SK-N-SH (cell line): ENCODE measurements around the gene ZKSCAN5. TPM values are rescaled to one million over a fixed set of nuclear protein-coding genes. Genes with fewer than 3 reads are reported as not detected.
"Not testable (repeated sequence)": the region's sequence is repeated elsewhere in the genome, so short reads cannot be mapped to it uniquely, and the experiment has no call there.

Experiments
- CTCF ChIA-PET: fragments of 300-600, 350-600 bp; formaldehyde crosslinking; extraction: SDS; loops from one replicate; lab custom pipeline; 2021; lab: Yijun Ruan, JAX
- POLR2A ChIA-PET: fragments of 350-600 bp; sonication (Branson Sonifier 250); formaldehyde crosslinking; extraction: SDS; loops from one replicate; lab custom pipeline; 2020; ENCODE audit warnings: antibody characterized with exemption, inconsistent platforms; lab: Yijun Ruan, JAX
- DNase-seq: peaks from one replicate; pipeline ENCODE4 v3.0.0; 2012
- H2AFZ ChIP-seq: fragments of 200-600 bp; sonication (generic); 2 replicates; pipeline ENCODE4 v1.8.1; 2016; ENCODE audit warnings: antibody characterized with exemption, mild to moderate bottlenecking, low read depth
- H3F3A ChIP-seq: fragments of 200-600 bp; sonication (generic); replicated peaks from 2 replicates; pipeline ENCODE3; 2016; ENCODE audit warnings: antibody characterized with exemption, mild to moderate bottlenecking; ENCODE audit not compliant: insufficient read depth
- H3K27ac ChIP-seq, 2 experiments: fragments of 200-500 bp in 1 of 2; fragments of 200-600 bp in 1 of 2; sonication (Bioruptor generic) in 1 of 2; sonication (generic), shearing (Covaris generic) in 1 of 2; 2 replicates each; pipeline versions ENCODE4 v1.5.1 to v1.6.1; 2014 to 2016; ENCODE audit warnings: low read depth in 2 of 2, inconsistent platforms in 1 of 2, low read length in 1 of 2, mild to moderate bottlenecking in 1 of 2, mixed read lengths in 1 of 2
- H3K27me3 ChIP-seq: fragments of 200-600 bp; sonication (generic), shearing (Covaris generic); 2 replicates; pipeline ENCODE4 v1.6.1; 2016; ENCODE audit warnings: mixed run types; ENCODE audit not compliant: insufficient read depth
- H3K36me3 ChIP-seq, 2 experiments: fragments of 200-500 bp in 1 of 2; fragments of 200-600 bp in 1 of 2; sonication (Bioruptor generic) in 1 of 2; sonication (generic) in 1 of 2; replicated peaks in 1 of 2; 2 replicates each; pipeline versions ENCODE3 to v1.5.1; 2014 to 2016; ENCODE audit warnings: low read length in 1 of 2, mild to moderate bottlenecking in 1 of 2; ENCODE audit not compliant: insufficient read depth in 2 of 2, control insufficient read depth in 1 of 2
- H3K4me1 ChIP-seq, 2 experiments: fragments of 200-500 bp in 1 of 2; fragments of 200-600 bp in 1 of 2; sonication (Bioruptor generic) in 1 of 2; sonication (generic), shearing (Covaris generic) in 1 of 2; 2 replicates each; pipeline versions ENCODE4 v1.5.1 to v1.6.1; 2014 to 2016; ENCODE audit warnings: low read depth in 1 of 2, low read length in 1 of 2, mixed run types in 1 of 2; ENCODE audit not compliant: insufficient read depth in 2 of 2, control insufficient read depth in 1 of 2
- H3K4me2 ChIP-seq: fragments of 200-600 bp; sonication (generic), shearing (Covaris generic); 2 replicates; pipeline ENCODE4 v1.6.1; 2017; ENCODE audit warnings: mixed run types
- H3K4me3 ChIP-seq, 2 experiments: fragments of 200-500 bp in 1 of 2; fragments of 200-600 bp in 1 of 2; sonication (Bioruptor generic) in 1 of 2; sonication (generic), shearing (Covaris generic) in 1 of 2; 2 replicates each; pipeline versions ENCODE4 v1.5.1 to v1.8.1; 2014 to 2016; ENCODE audit warnings: low read depth in 2 of 2, inconsistent platforms in 1 of 2, low read length in 1 of 2, mild to moderate bottlenecking in 1 of 2, mixed read lengths in 1 of 2, moderate library complexity in 1 of 2
- H3K79me2 ChIP-seq: fragments of 200-600 bp; sonication (generic); 2 replicates; pipeline ENCODE4 v1.8.1; 2017; ENCODE audit warnings: mild to moderate bottlenecking; ENCODE audit not compliant: insufficient read depth
- H3K9ac ChIP-seq: fragments of 200-600 bp; sonication (generic); 2 replicates; pipeline ENCODE4 v1.6.1; 2017; ENCODE audit warnings: mixed run types
- H3K9me2 ChIP-seq: fragments of 200-600 bp; sonication (generic); 2 replicates; pipeline ENCODE4 v1.6.1; 2017; ENCODE audit warnings: mixed run types
- H3K9me3 ChIP-seq: fragments of 200-600 bp; sonication (generic); 2 replicates; pipeline ENCODE4 v1.6.1; 2017; ENCODE audit warnings: mixed run types, mild to moderate bottlenecking, moderate library complexity
- H4K20me1 ChIP-seq: fragments of 200-600 bp; sonication (generic); 2 replicates; pipeline ENCODE4 v1.6.1; 2017; ENCODE audit warnings: mild to moderate bottlenecking, mixed run types; ENCODE audit not compliant: insufficient read depth
- CHD2 ChIP-seq: fragments of 150-350 bp; IDR thresholded peaks from 2 replicates; pipeline ENCODE4 v1.6.1; 2018; ENCODE audit warnings: low read length; ENCODE audit not compliant: partially characterized antibody
- GATA2 ChIP-seq: sonication (generic); formaldehyde crosslinking; IDR thresholded peaks from 2 replicates; pipeline ENCODE4 v1.5.0; 2020; ENCODE audit warnings: mild to moderate bottlenecking, missing genetic modification reagents
- MXI1 ChIP-seq: IDR thresholded peaks from 2 replicates; pipeline ENCODE4 v1.6.1; 2012; ENCODE audit warnings: mild to moderate bottlenecking, low read depth, low read length, improper control_type of control experiment
- RAD21 ChIP-seq: IDR thresholded peaks from 2 replicates; pipeline ENCODE4 v1.6.1; 2012; ENCODE audit warnings: mild to moderate bottlenecking, low read length
- RXRA ChIP-seq: IDR thresholded peaks from 2 replicates; pipeline ENCODE4 v1.4.0; 2012; ENCODE audit warnings: low read depth, mild to moderate bottlenecking, borderline replicate concordance
- SMC3 ChIP-seq: IDR thresholded peaks from 2 replicates; pipeline ENCODE4 v1.6.1; 2012; ENCODE audit warnings: low read depth, low read length, improper control_type of control experiment
- TCF12 ChIP-seq: IDR thresholded peaks from 2 replicates; pipeline ENCODE4 v1.4.0; 2012
- WGBS: methylation state at CpG from one replicate; pipeline ENCODE4 v1.1.6; 2017; ENCODE audit warnings: low lambda C conversion rate; 5-methylcytosine and 5-hydroxymethylcytosine counted together
- polyA plus RNA-seq, 3 experiments: library from polyadenylated mRNA; depleted of rRNA; stranded (reverse); fragments of >200 nt; gene quantifications; 2 replicates each; pipeline ENCODE4 v1.2.3, GENCODE V29; 2012
- TF ChIP-seq, protein P1 (sequence below): IDR thresholded peaks from 2 replicates; pipeline ENCODE4 v1.4.0; 2012; ENCODE audit warnings: low read depth, borderline replicate concordance
- TF ChIP-seq, protein P2 (sequence below): IDR thresholded peaks from 2 replicates; pipeline ENCODE4; 2012

ZKSCAN5 gene
- polyA plus RNA-seq, 1 of the 3 experiments (the other 2 are of a cell fraction): 7.5 TPM

DNA sequence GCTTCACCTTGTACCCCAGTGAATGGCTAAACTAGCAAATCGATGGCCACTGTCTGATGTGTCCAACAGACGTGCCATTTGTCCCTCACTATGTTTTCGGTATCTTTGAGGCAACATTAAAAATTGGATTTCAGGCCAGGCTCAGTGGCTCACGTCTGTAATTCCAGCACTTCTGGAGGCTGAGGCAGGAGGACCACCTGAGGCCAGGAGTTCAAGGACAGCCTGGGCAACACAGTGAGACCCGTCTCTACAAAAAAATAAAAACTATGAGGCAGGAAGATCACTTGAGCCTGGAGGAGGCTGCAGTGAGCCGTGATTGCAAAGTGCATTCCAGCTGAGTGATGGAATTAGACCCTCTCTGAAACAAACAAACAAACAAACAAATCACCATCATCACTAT lies 39.5 kb downstream of the ZKSCAN5 start (continued):
- no peak for TF ChIP-seq SMC3
- TF ChIP-seq TCF12: no peak
- TF ChIP-seq CHD2: no peak
- no peak for TF ChIP-seq RAD21

DNA sequence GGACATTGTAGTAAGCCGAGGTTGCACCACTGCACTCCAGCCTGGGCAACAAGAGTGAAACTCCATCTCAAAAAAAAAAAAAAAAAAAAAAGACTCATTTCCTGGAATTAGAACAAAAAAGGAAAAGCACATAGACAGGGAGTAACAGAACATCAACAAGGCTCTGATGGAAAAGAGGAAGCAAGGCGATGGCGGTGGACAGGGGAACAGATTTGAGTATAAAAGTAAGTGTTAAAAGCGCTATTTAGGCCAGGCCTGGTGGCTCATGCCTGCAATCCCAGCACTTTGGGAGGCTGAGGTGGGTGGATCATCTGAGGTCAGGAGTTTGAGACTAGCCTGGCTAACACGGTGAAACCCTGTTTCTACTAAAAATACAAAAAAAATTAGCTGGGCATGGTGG lies 40.8 kb downstream of the ZKSCAN5 start:
- H3K79me2 ChIP-seq: peaks cover 14% of the 10 kb centered on the region
- H3K9ac ChIP-seq, H3K4me2 ChIP-seq, POLR2A ChIA-PET, CTCF ChIA-PET, H3K9me3 ChIP-seq, H3K27ac ChIP-seq, H4K20me1 ChIP-seq, H3F3A ChIP-seq, H3K9me2 ChIP-seq, DNase-seq, H2AFZ ChIP-seq, H3K4me3 ChIP-seq, H3K27me3 ChIP-seq, H3K4me1 ChIP-seq: not testable (repeated sequence)
- peaks cover 20 to 46% of the 10 kb centered on the region in 2 experiments for H3K36me3 ChIP-seq
- 99% methylated on average over 5 of the region's 5 CpGs for WGBS

DNA sequence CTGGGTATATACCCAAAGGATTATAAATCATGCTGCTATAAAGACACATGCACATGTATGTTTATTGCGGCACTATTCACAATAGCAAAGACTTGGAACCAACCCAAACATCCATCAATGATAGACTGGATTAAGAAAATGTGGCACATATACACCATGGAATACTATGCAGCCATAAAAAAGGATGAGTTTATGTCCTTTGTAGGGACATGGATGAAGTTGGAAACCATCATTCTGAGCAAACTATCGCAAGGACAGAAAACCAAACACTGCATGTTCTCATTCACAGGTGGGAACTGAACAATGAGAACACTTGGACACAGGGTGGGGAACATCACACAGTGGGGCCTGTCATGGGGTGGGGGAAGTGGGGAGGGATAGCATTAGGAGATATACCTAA lies 45.1 kb downstream of the ZKSCAN5 start:
- POLR2A ChIA-PET, H3K27me3 ChIP-seq, H3K9ac ChIP-seq, H3K27ac ChIP-seq, H2AFZ ChIP-seq, CTCF ChIA-PET, DNase-seq, H3K4me2 ChIP-seq, H3K4me1 ChIP-seq, H4K20me1 ChIP-seq, H3K4me3 ChIP-seq, H3K9me3 ChIP-seq, H3K9me2 ChIP-seq, H3F3A ChIP-seq: not testable (repeated sequence)
- H3K79me2 ChIP-seq: peaks cover 33% of the 10 kb centered on the region
- WGBS: 100% methylated on average over 1 of the region's 2 CpGs
- peaks cover 30 to 49% of the 10 kb centered on the region in 2 experiments for H3K36me3 ChIP-seq

DNA sequence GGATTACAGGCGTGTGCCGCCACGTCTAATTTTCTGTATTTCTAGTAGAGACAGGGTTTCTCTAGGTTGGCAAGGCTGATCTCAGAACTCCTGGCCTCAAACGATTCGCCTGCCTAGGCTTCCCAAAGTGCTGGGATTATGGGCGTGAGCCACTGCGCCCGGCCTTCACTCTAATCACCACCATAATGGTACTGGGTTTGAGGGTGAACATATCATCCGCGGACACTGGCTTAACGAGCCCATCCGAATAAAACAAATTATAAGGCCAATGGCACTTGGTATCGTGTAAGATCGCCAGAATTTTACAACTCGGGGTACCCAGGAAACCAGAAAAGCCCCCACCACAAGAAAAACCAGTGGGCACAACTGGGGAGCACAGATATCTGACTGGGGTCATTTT lies 46.9 kb downstream of the ZKSCAN5 start:
- TF ChIP-seq, protein P1, sequence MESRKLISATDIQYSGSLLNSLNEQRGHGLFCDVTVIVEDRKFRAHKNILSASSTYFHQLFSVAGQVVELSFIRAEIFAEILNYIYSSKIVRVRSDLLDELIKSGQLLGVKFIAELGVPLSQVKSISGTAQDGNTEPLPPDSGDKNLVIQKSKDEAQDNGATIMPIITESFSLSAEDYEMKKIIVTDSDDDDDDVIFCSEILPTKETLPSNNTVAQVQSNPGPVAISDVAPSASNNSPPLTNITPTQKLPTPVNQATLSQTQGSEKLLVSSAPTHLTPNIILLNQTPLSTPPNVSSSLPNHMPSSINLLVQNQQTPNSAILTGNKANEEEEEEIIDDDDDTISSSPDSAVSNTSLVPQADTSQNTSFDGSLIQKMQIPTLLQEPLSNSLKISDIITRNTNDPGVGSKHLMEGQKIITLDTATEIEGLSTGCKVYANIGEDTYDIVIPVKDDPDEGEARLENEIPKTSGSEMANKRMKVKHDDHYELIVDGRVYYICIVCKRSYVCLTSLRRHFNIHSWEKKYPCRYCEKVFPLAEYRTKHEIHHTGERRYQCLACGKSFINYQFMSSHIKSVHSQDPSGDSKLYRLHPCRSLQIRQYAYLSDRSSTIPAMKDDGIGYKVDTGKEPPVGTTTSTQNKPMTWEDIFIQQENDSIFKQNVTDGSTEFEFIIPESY: no peak
- TF ChIP-seq RXRA (no peak), MXI1 (no peak), GATA2 (CRISPR knock-in tag) (no peak)
- TF ChIP-seq, protein P2, sequence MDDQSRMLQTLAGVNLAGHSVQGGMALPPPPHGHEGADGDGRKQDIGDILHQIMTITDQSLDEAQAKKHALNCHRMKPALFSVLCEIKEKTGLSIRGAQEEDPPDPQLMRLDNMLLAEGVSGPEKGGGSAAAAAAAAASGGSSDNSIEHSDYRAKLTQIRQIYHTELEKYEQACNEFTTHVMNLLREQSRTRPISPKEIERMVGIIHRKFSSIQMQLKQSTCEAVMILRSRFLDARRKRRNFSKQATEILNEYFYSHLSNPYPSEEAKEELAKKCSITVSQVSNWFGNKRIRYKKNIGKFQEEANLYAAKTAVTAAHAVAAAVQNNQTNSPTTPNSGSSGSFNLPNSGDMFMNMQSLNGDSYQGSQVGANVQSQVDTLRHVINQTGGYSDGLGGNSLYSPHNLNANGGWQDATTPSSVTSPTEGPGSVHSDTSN: no peak
- H2AFZ ChIP-seq: peak overlapping the region; percentile 95
- no peaks in the 10 kb centered on the region for H3K9me3 ChIP-seq
- H3K36me3 ChIP-seq: peaks cover 44 to 48% of the 10 kb centered on the region in 2 experiments
- H3K27ac ChIP-seq: peak overlapping the region; percentile 79 to 88
- no peaks in the 10 kb centered on the region for H3K27me3 ChIP-seq
- peak; percentile 57 for DNase-seq
- H4K20me1 ChIP-seq: no peaks in the 10 kb centered on the region
- H3K4me3 ChIP-seq: peak overlapping the region; percentile 95 to 96
- H3K9me2 ChIP-seq: no peaks in the 10 kb centered on the region
- CTCF ChIA-PET: interaction anchor here (0.7 to 1.4 kb wide), 2 partner anchors 20 to 21 kb away, joined by 3 to 5 read pairs; no protein-coding TSS in a partner anchor
- peak overlapping the region; percentile 93 for H3K9ac ChIP-seq
- 3% methylated on average over 15 of the region's 15 CpGs for WGBS
- POLR2A ChIA-PET: interaction anchor here (0.6 to 1.5 kb wide), 6 partner anchors 46 to 934 kb away, joined by 3 to 13 read pairs (median 4); partner anchors contain the start of genes ZKSCAN5, ZNF394 and ZSCAN25
- peaks cover 50% of the 10 kb centered on the region for H3K79me2 ChIP-seq
- H3K4me2 ChIP-seq: peak overlapping the region; percentile 88
- H3F3A ChIP-seq: peaks cover 8% of the 10 kb centered on the region
- peaks cover 4 to 9% of the 10 kb centered on the region in 2 experiments; a peak in 2 of 4 replicates for H3K4me1 ChIP-seq
